Activated T-helper 2 cell treated with anti-CD3 and anti-CD28 coated beads, Interferon-gamma antibody, Interleukin-2, Interleukin-4, amounts not matched to agents 10 μg/mL and 5 μg/mL and 100 μg/mL, durations not matched to agents 14 hours and 24 hours and 36 hours (primary cell): Measurements from ENCODE around the gene SMAD1. TPM values are rescaled to one million over a fixed set of nuclear protein-coding genes. Genes with fewer than 3 reads are reported as not detected.
"Not testable (repeated sequence)": the region's sequence is repeated elsewhere in the genome, so short reads cannot be mapped to it uniquely, and the experiment has no call there.

Experiments used
- DNase-seq: peaks from one replicate; pipeline ENCODE4 v3.0.0; 2021; ENCODE audit warnings: low spot score
- H3K27ac Mint-ChIP-seq: one replicate; pipeline ENCODE4 v1.8.0; 2021; ENCODE audit warnings: mixed read lengths
- H3K27me3 Mint-ChIP-seq: one replicate; pipeline ENCODE4 v1.8.0; 2021; ENCODE audit warnings: low read depth, mixed read lengths
- H3K36me3 Mint-ChIP-seq: one replicate; pipeline ENCODE4 v1.8.0; 2021; ENCODE audit warnings: low read depth, mixed read lengths
- H3K4me1 Mint-ChIP-seq: one replicate; pipeline ENCODE4 v1.8.0; 2021; ENCODE audit warnings: low read depth, mixed read lengths
- H3K4me3 Mint-ChIP-seq: one replicate; pipeline ENCODE4 v1.8.0; 2021; ENCODE audit warnings: low read depth, mild to moderate bottlenecking, moderate library complexity, mixed read lengths
- H3K9me3 Mint-ChIP-seq: one replicate; pipeline ENCODE4 v1.8.0; 2021; ENCODE audit warnings: mixed read lengths
- intact Hi-C: fragments of 100-400 bp; cut with micrococcal nuclease; formaldehyde crosslinking; loops from one replicate; pipeline ENCODE4 v1.15.1; 2023
- total RNA-seq: library from RNA; stranded (reverse); gene quantifications from 2 replicates; pipeline ENCODE4 v1.2.3, GENCODE V29; 2022

Gene SMAD1
- total RNA-seq, 1 donor from 2014 or later = 5.8 TPM

GRCh38 chr4:145520172-145520571 lies 38.5 kb downstream of the SMAD1 start:
- intact Hi-C loops = no loop called here
- no peak overlapping the region for H3K4me3 Mint-ChIP-seq
- no peaks in the 10 kb centered on the region for H3K9me3 Mint-ChIP-seq
- H3K27me3 Mint-ChIP-seq = peaks cover 3% of the 10 kb centered on the region
- H3K4me1 Mint-ChIP-seq = peaks cover 4% of the 10 kb centered on the region
- no peaks in the 10 kb centered on the region for H3K36me3 Mint-ChIP-seq
- no peak for DNase-seq
- no peak overlapping the region for H3K27ac Mint-ChIP-seq

DNA sequence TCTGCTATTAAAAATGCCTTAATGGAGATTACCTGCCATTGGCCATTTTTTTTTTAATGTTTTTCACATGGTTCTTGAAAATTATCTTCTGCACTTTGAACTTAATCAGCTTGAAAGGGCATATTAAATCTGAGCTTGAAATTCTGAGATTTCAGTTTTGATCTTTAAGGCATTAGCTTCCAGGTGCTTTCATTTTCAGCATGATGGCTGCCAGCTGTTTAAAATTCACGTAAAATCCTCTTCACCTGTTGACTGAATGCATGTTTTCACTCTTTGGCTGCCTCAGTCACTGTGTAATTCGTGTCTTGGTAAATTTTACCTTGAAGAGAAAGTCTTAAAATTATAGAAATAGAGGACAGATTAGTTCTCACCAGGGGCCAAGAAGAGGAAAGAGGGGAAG lies 39.6 kb downstream of the SMAD1 start:
- peaks cover 3% of the 10 kb centered on the region for H3K27me3 Mint-ChIP-seq
- H3K4me1 Mint-ChIP-seq = peaks cover 4% of the 10 kb centered on the region
- H3K27ac Mint-ChIP-seq = no peak overlapping the region
- H3K36me3 Mint-ChIP-seq = no peaks in the 10 kb centered on the region
- intact Hi-C loops = no loop called here
- H3K9me3 Mint-ChIP-seq = no peaks in the 10 kb centered on the region
- H3K4me3 Mint-ChIP-seq = no peak overlapping the region
- DNase-seq = no peak

DNA sequence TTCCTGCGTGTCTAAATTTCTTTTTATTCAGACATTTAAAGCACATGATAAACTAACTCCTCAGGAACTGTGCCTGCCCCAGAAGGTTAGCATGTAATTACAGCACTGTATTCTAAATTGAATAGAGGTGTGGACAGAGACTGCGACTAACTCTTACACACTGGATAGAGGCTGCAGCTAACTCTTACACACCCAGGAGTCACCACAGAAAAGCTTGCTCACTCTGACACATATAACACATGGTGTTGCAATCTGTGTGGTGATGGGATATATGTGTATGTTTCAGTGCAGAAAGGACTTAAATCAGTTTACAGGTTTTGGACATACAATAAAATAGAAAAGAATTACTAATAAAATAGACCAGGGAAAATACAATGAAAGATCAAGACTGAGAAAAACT lies 41.5 kb downstream of the SMAD1 start:
- no peak for DNase-seq
- Mint-ChIP-seq H3K27ac (no peak overlapping the region), H3K4me1 (peaks cover 4% of the 10 kb centered on the region), H3K4me3 (no peak overlapping the region), H3K9me3 (no peaks in the 10 kb centered on the region), H3K36me3 (no peaks in the 10 kb centered on the region), H3K27me3 (no peaks in the 10 kb centered on the region)
- intact Hi-C loops = no loop called here

DNA sequence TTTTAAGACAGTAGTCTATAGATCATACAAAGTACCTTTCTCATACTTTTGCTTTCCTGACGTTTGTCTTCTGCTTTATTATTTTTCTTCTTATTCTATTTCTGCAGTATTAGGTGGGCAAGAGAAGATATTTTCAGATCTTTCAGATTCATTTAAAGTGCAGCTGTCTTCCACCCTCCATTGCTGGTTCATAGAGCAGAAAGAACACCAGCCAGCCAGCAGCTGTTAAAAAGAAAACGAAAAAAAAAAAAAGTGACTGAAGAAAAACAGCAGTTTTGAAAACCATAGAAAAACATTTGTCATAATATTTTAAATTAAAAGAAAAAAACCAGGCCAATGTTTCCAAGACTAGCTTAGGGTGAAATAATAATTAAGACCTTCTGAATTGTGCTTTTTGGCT lies 42.9 kb downstream of the SMAD1 start:
- no peak overlapping the region for H3K4me3 Mint-ChIP-seq
- no peaks in the 10 kb centered on the region for H3K27me3 Mint-ChIP-seq
- no peak for DNase-seq
- H3K36me3 Mint-ChIP-seq = no peaks in the 10 kb centered on the region
- intact Hi-C loops = no loop called here
- H3K9me3 Mint-ChIP-seq = no peaks in the 10 kb centered on the region
- no peak overlapping the region for H3K27ac Mint-ChIP-seq
- peaks cover 4% of the 10 kb centered on the region for H3K4me1 Mint-ChIP-seq

- intact Hi-C loops = no loop called here
- no peaks in the 10 kb centered on the region for H3K36me3 Mint-ChIP-seq
- H3K27ac Mint-ChIP-seq = no peak overlapping the region
- no peaks in the 10 kb centered on the region for H3K9me3 Mint-ChIP-seq
- H3K27me3 Mint-ChIP-seq = no peaks in the 10 kb centered on the region
- peaks cover 8% of the 10 kb centered on the region for H3K4me1 Mint-ChIP-seq
- no peak for DNase-seq
- no peak overlapping the region for H3K4me3 Mint-ChIP-seq
These were observed 43.7 kb downstream of the SMAD1 start for GRCh38 chr4:145525291-145525740.

GRCh38 chr4:145527773-145528172 lies 46.1 kb downstream of the SMAD1 start:
- no peak for DNase-seq
- intact Hi-C loops = no loop called here
- Mint-ChIP-seq H3K9me3 (no peaks in the 10 kb centered on the region), H3K27ac (no peak overlapping the region), H3K36me3 (no peaks in the 10 kb centered on the region), H3K27me3 (no peaks in the 10 kb centered on the region), H3K4me3 (no peak overlapping the region), H3K4me1 (peaks cover 7% of the 10 kb centered on the region)

DNA sequence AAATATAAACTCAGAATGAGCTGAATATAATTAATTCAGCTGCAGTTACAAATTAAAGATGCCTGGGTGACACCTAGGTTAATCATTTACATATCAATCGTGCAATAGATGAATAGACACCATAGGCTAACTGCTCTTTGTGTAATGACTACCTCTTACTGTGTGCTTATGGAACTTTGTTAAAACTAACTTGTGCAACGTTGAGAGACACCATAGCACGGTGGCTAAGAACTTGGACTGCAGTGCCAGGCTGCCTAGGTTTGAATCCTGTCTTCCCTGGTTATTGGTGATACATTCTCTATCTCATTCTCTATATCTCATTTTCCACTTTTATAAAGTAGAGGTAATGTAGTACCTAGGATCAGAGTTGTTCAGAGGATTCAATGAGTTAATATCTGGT lies 46.9 kb downstream of the SMAD1 start:
- Mint-ChIP-seq H3K4me3 (no peak overlapping the region), H3K4me1 (peaks cover 7% of the 10 kb centered on the region), H3K27me3 (no peaks in the 10 kb centered on the region), H3K27ac (no peak overlapping the region), H3K9me3 (no peaks in the 10 kb centered on the region), H3K36me3 (no peaks in the 10 kb centered on the region)
- no peak for DNase-seq
- intact Hi-C loops = no loop called here

- Mint-ChIP-seq H3K27me3 (peaks cover under 1% of the 10 kb centered on the region), H3K27ac (no peak overlapping the region), H3K4me1 (peaks cover 7% of the 10 kb centered on the region), H3K4me3 (no peak overlapping the region), H3K36me3 (no peaks in the 10 kb centered on the region), H3K9me3 (no peaks in the 10 kb centered on the region)
- no peak for DNase-seq
- intact Hi-C loops = no loop called here
These were observed 48.5 kb downstream of the SMAD1 start for GRCh38 chr4:145530189-145530588.

GRCh38 chr4:145530662-145531061 lies 49.0 kb downstream of the SMAD1 start:
- H3K4me1 Mint-ChIP-seq = peaks cover 7% of the 10 kb centered on the region
- H3K4me3 Mint-ChIP-seq = no peak overlapping the region
- no peaks in the 10 kb centered on the region for H3K36me3 Mint-ChIP-seq
- intact Hi-C loops = no loop called here
- DNase-seq = no peak
- H3K27me3 Mint-ChIP-seq = peaks cover 5% of the 10 kb centered on the region
- H3K27ac Mint-ChIP-seq = no peak overlapping the region
- no peaks in the 10 kb centered on the region for H3K9me3 Mint-ChIP-seq

DNA sequence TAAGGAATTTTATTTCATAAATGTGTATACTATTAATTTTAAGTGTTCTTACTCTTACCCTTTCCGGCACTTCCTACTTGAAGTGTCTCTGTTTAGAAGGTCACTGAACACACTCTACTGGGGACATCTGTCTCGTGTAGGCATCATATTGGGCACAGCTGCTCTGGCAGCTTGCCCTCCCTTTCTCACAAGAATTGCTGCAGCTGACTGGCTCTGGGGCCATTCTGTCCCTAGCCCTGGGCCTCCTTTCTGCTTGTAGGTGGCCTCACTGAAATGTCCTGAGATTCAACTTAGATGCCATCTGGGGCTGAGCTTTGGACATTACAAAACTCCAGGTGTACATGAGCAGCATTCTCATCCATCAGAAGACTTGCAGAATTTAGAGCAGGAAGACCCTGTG lies 49.6 kb downstream of the SMAD1 start:
- intact Hi-C loops = no loop called here
- H3K4me1 Mint-ChIP-seq = peaks cover 7% of the 10 kb centered on the region
- no peaks in the 10 kb centered on the region for H3K9me3 Mint-ChIP-seq
- DNase-seq = no peak
- peaks cover 9% of the 10 kb centered on the region for H3K27me3 Mint-ChIP-seq
- H3K36me3 Mint-ChIP-seq = no peaks in the 10 kb centered on the region
- H3K27ac Mint-ChIP-seq = no peak overlapping the region
- H3K4me3 Mint-ChIP-seq = no peak overlapping the region

GRCh38 chr4:145531859-145532258 lies 50.2 kb downstream of the SMAD1 start:
- H3K4me1 Mint-ChIP-seq = peaks cover 7% of the 10 kb centered on the region
- DNase-seq = no peak
- H3K36me3 Mint-ChIP-seq = no peaks in the 10 kb centered on the region
- intact Hi-C loops = no loop called here
- peaks cover 12% of the 10 kb centered on the region for H3K27me3 Mint-ChIP-seq
- no peaks in the 10 kb centered on the region for H3K9me3 Mint-ChIP-seq
- H3K27ac Mint-ChIP-seq = no peak overlapping the region
- no peak overlapping the region for H3K4me3 Mint-ChIP-seq

DNA sequence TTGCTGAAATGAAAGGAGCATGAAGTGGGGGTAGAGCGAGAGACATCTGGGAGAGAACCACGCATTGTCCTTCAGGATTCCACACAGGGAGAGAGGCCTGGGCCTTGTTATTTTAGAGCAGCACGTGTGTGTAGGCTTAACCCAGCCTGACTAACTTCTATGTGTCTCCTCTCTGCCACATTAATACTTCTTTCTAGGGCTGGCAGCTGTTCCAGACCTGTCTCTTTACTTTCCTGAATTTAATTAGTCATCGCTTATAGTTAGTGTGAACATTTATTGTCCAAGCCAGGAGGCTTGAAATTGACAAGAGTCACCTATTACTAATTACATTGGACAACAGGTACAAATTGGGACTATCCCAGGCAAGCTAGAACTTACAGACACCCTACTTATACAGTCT lies 51.3 kb downstream of the SMAD1 start:
- Mint-ChIP-seq H3K36me3 (no peaks in the 10 kb centered on the region), H3K27ac (no peak overlapping the region), H3K9me3 (no peaks in the 10 kb centered on the region), H3K4me3 (no peak overlapping the region), H3K27me3 (peaks cover 19% of the 10 kb centered on the region), H3K4me1 (peaks cover 7% of the 10 kb centered on the region)
- intact Hi-C loops = no loop called here
- no peak for DNase-seq

- H3K4me3 Mint-ChIP-seq, H3K36me3 Mint-ChIP-seq, H3K9me3 Mint-ChIP-seq, intact Hi-C loops, DNase-seq, H3K27ac Mint-ChIP-seq, H3K4me1 Mint-ChIP-seq: not testable (repeated sequence)
- peaks cover 20% of the 10 kb centered on the region for H3K27me3 Mint-ChIP-seq
These were observed 51.8 kb downstream of the SMAD1 start for GRCh38 chr4:145533415-145533814.

- no peak overlapping the region for H3K27ac Mint-ChIP-seq
- no peak for DNase-seq
- H3K4me3 Mint-ChIP-seq = no peak overlapping the region
- H3K36me3 Mint-ChIP-seq = no peaks in the 10 kb centered on the region
- H3K9me3 Mint-ChIP-seq = no peaks in the 10 kb centered on the region
- intact Hi-C loops = no loop called here
- peaks cover 24% of the 10 kb centered on the region for H3K27me3 Mint-ChIP-seq
- H3K4me1 Mint-ChIP-seq = peaks cover 7% of the 10 kb centered on the region
These were observed 52.3 kb downstream of the SMAD1 start for GRCh38 chr4:145533961-145534360.
